WTC11 (cell line): ENCODE measurements around the gene GGTLC1. TPM values are rescaled to one million over a fixed set of nuclear protein-coding genes. Genes with fewer than 3 reads are reported as not detected.

ENCODE experiments used
- ATAC-seq: fragments of 200-7000 bp; cut with Tn5 transposase; 2 replicates; pipeline ENCODE4 v1.10.0; 2021; ENCODE audit warnings: mild to moderate bottlenecking, moderate library complexity
- CTCF ChIA-PET: fragments of 300-600 bp; sonication (Branson Sonifier 250); formaldehyde crosslinking; loops from one replicate; lab custom pipeline; 2021; ENCODE audit warnings: antibody characterized with exemption; lab: Charles Lee
- POLR2A ChIA-PET: fragments of 350-600 bp; sonication (Branson Sonifier 250); formaldehyde crosslinking; loops from one replicate; lab custom pipeline; 2021; ENCODE audit warnings: antibody characterized with exemption; lab: Charles Lee
- DNase-seq: peaks from one replicate; pipeline ENCODE4 v3.0.0; 2021; ENCODE audit warnings: low spot score
- H3K27ac Mint-ChIP-seq: 2 replicates; pipeline ENCODE4 v1.8.0; 2021; ENCODE audit warnings: mixed read lengths
- H3K27me3 Mint-ChIP-seq: 2 replicates; pipeline ENCODE4 v1.8.0; 2021; ENCODE audit warnings: low read depth, mild to moderate bottlenecking, moderate library complexity, mixed read lengths
- H3K36me3 Mint-ChIP-seq: 2 replicates; pipeline ENCODE4 v1.8.0; 2021; ENCODE audit warnings: mixed read lengths
- H3K4me1 Mint-ChIP-seq: 2 replicates; pipeline ENCODE4 v1.8.0; 2022; ENCODE audit warnings: mixed read lengths
- H3K4me3 Mint-ChIP-seq: 2 replicates; pipeline ENCODE4 v1.8.0; 2021; ENCODE audit warnings: mild to moderate bottlenecking, moderate library complexity, mixed read lengths
- H3K9me3 Mint-ChIP-seq: 2 replicates; pipeline ENCODE4 v1.8.0; 2021; ENCODE audit warnings: mixed read lengths
- ELF4 ChIP-seq: sonication (generic); formaldehyde crosslinking; IDR thresholded peaks from 2 replicates; pipeline ENCODE4 v1.8.1; 2022; ENCODE audit warnings: low read depth, mild to moderate bottlenecking, moderate library complexity, missing genetic modification reagents
- FOXJ3 ChIP-seq: sonication (generic); formaldehyde crosslinking; IDR thresholded peaks from 2 replicates; pipeline ENCODE4 v1.9.0; 2021; ENCODE audit warnings: missing genetic modification reagents, mild to moderate bottlenecking, borderline replicate concordance
- HMGA2 ChIP-seq: fragments of 250-450 bp; sonication (Bioruptor Pico); IDR thresholded peaks from 2 replicates; pipeline ENCODE4 v1.4.0; 2021; ENCODE audit warnings: mild to moderate bottlenecking, moderate library complexity
- MXD4 ChIP-seq: fragments of 250-450 bp; sonication (Bioruptor Pico); IDR thresholded peaks from 2 replicates; pipeline ENCODE4 v1.8.0; 2021; ENCODE audit warnings: mild to moderate bottlenecking, moderate library complexity, borderline replicate concordance
- NFYB ChIP-seq: sonication (generic); formaldehyde crosslinking; conservative IDR thresholded peaks from 2 replicates; pipeline ENCODE4 v1.8.0; 2022; ENCODE audit warnings: low read depth, missing genetic modification reagents
- NR3C1 ChIP-seq: sonication (generic); formaldehyde crosslinking; conservative IDR thresholded peaks from 2 replicates; pipeline ENCODE4 v1.8.1; 2023; ENCODE audit warnings: low read depth, mild to moderate bottlenecking, missing genetic modification reagents
- OVOL2 ChIP-seq: fragments of 250-450 bp; sonication (Bioruptor Pico); IDR thresholded peaks from 2 replicates; pipeline ENCODE4 v1.9.0; 2021; ENCODE audit warnings: mild to moderate bottlenecking, borderline replicate concordance
- SOX15 ChIP-seq: fragments of 250-450 bp; sonication (Bioruptor Pico); IDR thresholded peaks from 2 replicates; pipeline ENCODE4 v1.9.0; 2021; ENCODE audit warnings: mild to moderate bottlenecking
- TEAD1 ChIP-seq: sonication (generic); formaldehyde crosslinking; IDR thresholded peaks from 2 replicates; pipeline ENCODE4 v1.8.0; 2022; ENCODE audit warnings: mild to moderate bottlenecking, missing genetic modification reagents
- ZNF219 ChIP-seq: sonication (generic); formaldehyde crosslinking; IDR thresholded peaks from 2 replicates; pipeline ENCODE4 v1.8.0; 2023; ENCODE audit warnings: missing genetic modification reagents, mild to moderate bottlenecking, borderline replicate concordance
- ZNF263 ChIP-seq: sonication (generic); formaldehyde crosslinking; IDR thresholded peaks from 2 replicates; pipeline ENCODE4 v1.8.1; 2022; ENCODE audit warnings: low read depth, mild to moderate bottlenecking, moderate library complexity, missing genetic modification reagents
- ZNF671 ChIP-seq: fragments of 250-450 bp; sonication (Bioruptor Pico); IDR thresholded peaks from 2 replicates; pipeline ENCODE4 v1.8.0; 2021; ENCODE audit warnings: mild to moderate bottlenecking
- total RNA-seq: library from RNA; stranded (reverse); gene quantifications from 3 replicates; pipeline ENCODE4 v1.2.3, GENCODE V29; 2021
- TF ChIP-seq, protein P1 (sequence below): sonication (generic); formaldehyde crosslinking; IDR thresholded peaks from 2 replicates; pipeline ENCODE4 v1.8.0; 2023; ENCODE audit warnings: missing genetic modification reagents
- TF ChIP-seq, protein P2 (sequence below): fragments of 200-600 bp; IDR thresholded peaks from 2 replicates; pipeline ENCODE4 v1.8.0; 2022; ENCODE audit warnings: antibody characterized with exemption
- TF ChIP-seq, protein P3 (sequence below): fragments of 250-450 bp; sonication (Bioruptor Pico); IDR thresholded peaks from 2 replicates; pipeline ENCODE4 v1.8.0; 2021; ENCODE audit warnings: mild to moderate bottlenecking
- TF ChIP-seq, protein P4 (sequence below): sonication (generic); formaldehyde crosslinking; IDR thresholded peaks from 2 replicates; pipeline ENCODE4 v1.8.0; 2023; ENCODE audit warnings: mild to moderate bottlenecking, missing genetic modification reagents
- TF ChIP-seq, protein P5 (sequence below): sonication (generic); formaldehyde crosslinking; IDR thresholded peaks from 2 replicates; pipeline ENCODE4 v1.8.1; 2023; ENCODE audit warnings: mild to moderate bottlenecking, missing genetic modification reagents, borderline replicate concordance
- TF ChIP-seq, protein P6 (sequence below): fragments of 250-450 bp; sonication (Bioruptor Pico); IDR thresholded peaks from 2 replicates; pipeline ENCODE4 v2.1.2; 2022; ENCODE audit warnings: mild to moderate bottlenecking, moderate library complexity

The GGTLC1 gene
- total RNA-seq, 1 experiment from 2014 or later = not detected

DNA sequence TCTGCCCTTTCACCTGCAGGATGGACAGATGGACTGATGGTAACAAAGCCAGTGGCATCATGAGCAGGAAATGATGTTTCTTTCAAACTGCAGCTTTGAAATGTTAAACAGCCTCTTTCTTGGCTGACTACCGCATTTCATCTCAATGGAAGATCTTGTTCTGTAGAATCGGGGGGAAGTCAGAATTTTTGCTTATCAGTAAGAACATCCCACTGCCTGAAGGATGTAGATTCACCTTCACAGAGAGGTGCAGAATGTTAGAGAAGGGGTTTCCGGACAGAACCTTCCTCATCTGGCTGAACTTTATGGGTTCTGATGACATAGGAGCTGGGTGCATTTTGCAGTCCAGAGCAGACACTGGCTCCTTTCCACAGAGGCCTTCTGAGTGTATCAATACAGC lies 32.7 kb downstream of the GGTLC1 start:
- Mint-ChIP-seq H3K36me3 (peaks cover 5% of the 10 kb centered on the region), H3K27ac (no peak overlapping the region), H3K4me1 (peaks cover 31% of the 10 kb centered on the region), H3K9me3 (peaks cover 14% of the 10 kb centered on the region), H3K4me3 (no peak overlapping the region)
- ChIA-PET CTCF (interaction anchor here (2.0 kb wide), 1 partner anchor 22 kb away, joined by 4 read pairs; no protein-coding TSS in a partner anchor), POLR2A (no interaction called here)
- ATAC-seq (no peak; the same call in 1 of the 2 replicates), DNase-seq (no peak)
- TF ChIP-seq TEAD1 (CRISPR knock-in tag) (no peak), ZNF671 (CRISPR knock-in tag) (no peak), NR3C1 (CRISPR knock-in tag) (no peak), FOXJ3 (CRISPR knock-in tag) (no peak), SOX15 (CRISPR knock-in tag) (no peak), ZNF219 (CRISPR knock-in tag) (no peak), NFYB (CRISPR knock-in tag) (no peak)
- TF ChIP-seq, protein P1, sequence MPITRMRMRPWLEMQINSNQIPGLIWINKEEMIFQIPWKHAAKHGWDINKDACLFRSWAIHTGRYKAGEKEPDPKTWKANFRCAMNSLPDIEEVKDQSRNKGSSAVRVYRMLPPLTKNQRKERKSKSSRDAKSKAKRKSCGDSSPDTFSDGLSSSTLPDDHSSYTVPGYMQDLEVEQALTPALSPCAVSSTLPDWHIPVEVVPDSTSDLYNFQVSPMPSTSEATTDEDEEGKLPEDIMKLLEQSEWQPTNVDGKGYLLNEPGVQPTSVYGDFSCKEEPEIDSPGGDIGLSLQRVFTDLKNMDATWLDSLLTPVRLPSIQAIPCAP = no peak
- TF ChIP-seq, protein P2, sequence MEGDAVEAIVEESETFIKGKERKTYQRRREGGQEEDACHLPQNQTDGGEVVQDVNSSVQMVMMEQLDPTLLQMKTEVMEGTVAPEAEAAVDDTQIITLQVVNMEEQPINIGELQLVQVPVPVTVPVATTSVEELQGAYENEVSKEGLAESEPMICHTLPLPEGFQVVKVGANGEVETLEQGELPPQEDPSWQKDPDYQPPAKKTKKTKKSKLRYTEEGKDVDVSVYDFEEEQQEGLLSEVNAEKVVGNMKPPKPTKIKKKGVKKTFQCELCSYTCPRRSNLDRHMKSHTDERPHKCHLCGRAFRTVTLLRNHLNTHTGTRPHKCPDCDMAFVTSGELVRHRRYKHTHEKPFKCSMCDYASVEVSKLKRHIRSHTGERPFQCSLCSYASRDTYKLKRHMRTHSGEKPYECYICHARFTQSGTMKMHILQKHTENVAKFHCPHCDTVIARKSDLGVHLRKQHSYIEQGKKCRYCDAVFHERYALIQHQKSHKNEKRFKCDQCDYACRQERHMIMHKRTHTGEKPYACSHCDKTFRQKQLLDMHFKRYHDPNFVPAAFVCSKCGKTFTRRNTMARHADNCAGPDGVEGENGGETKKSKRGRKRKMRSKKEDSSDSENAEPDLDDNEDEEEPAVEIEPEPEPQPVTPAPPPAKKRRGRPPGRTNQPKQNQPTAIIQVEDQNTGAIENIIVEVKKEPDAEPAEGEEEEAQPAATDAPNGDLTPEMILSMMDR = no peak
- TF ChIP-seq, all 79 proteins: peak for 0
- H3K27me3 Mint-ChIP-seq = no peaks in the 10 kb centered on the region

DNA sequence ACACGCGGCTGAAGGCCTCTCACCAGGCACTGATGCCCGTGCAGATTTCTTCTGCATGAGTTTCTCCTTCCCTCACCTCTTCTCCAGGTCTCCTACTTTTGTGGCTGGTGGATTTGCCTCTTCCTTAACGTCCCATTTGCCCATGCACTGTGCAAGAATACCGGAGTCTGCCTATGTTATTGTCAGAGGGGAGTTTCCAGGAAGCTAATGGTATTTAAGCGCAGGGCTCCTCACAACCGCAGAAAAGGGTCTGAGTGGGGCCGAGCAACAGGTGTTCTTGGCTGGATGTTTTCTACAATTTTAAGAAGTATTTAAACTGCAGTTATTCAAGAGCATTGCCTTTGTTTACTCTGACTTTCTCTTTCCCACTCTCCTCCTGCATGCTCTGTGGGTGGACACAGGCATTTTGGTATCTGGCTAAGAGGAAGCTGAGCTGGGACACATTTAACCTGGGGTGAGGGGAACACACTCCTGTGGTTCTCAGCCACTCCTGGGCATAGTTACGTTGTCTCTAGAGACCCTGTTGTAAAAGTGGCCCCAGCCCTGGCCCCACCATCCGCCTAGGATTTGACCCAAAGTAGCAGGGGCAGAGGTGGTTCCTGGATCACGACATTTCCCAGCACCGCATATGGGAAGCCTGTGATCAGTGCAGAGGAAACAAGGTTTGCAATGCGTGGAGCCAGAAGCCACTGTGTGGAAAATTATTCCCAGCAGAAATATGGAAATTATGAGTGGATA lies 34.4 kb downstream of the GGTLC1 start:
- POLR2A ChIA-PET = no interaction called here
- Mint-ChIP-seq H3K27me3 (no peaks in the 10 kb centered on the region), H3K27ac (no peak overlapping the region), H3K4me1 (peaks cover 31% of the 10 kb centered on the region), H3K9me3 (0 out of 2 replicates have a peak, but pooled peaks cover 2% of the 10 kb centered on the region), H3K4me3 (no peak overlapping the region), H3K36me3 (no peaks in the 10 kb centered on the region)
- CTCF ChIA-PET = no interaction called here
- ATAC-seq (no peak), DNase-seq (no peak)
- TF ChIP-seq ZNF263 (CRISPR knock-in tag) (no peak), ELF4 (CRISPR knock-in tag) (no peak), MXD4 (no peak), OVOL2 (CRISPR knock-in tag) (no peak), HMGA2 (CRISPR knock-in tag) (no peak)
- TF ChIP-seq, protein P3, sequence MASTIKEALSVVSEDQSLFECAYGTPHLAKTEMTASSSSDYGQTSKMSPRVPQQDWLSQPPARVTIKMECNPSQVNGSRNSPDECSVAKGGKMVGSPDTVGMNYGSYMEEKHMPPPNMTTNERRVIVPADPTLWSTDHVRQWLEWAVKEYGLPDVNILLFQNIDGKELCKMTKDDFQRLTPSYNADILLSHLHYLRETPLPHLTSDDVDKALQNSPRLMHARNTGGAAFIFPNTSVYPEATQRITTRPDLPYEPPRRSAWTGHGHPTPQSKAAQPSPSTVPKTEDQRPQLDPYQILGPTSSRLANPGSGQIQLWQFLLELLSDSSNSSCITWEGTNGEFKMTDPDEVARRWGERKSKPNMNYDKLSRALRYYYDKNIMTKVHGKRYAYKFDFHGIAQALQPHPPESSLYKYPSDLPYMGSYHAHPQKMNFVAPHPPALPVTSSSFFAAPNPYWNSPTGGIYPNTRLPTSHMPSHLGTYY (CRISPR knock-in tag) = no peak
- TF ChIP-seq, protein P4, sequence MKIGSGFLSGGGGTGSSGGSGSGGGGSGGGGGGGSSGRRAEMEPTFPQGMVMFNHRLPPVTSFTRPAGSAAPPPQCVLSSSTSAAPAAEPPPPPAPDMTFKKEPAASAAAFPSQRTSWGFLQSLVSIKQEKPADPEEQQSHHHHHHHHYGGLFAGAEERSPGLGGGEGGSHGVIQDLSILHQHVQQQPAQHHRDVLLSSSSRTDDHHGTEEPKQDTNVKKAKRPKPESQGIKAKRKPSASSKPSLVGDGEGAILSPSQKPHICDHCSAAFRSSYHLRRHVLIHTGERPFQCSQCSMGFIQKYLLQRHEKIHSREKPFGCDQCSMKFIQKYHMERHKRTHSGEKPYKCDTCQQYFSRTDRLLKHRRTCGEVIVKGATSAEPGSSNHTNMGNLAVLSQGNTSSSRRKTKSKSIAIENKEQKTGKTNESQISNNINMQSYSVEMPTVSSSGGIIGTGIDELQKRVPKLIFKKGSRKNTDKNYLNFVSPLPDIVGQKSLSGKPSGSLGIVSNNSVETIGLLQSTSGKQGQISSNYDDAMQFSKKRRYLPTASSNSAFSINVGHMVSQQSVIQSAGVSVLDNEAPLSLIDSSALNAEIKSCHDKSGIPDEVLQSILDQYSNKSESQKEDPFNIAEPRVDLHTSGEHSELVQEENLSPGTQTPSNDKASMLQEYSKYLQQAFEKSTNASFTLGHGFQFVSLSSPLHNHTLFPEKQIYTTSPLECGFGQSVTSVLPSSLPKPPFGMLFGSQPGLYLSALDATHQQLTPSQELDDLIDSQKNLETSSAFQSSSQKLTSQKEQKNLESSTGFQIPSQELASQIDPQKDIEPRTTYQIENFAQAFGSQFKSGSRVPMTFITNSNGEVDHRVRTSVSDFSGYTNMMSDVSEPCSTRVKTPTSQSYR (CRISPR knock-in tag) = no peak
- TF ChIP-seq, protein P1 = no peak
- TF ChIP-seq, protein P5, sequence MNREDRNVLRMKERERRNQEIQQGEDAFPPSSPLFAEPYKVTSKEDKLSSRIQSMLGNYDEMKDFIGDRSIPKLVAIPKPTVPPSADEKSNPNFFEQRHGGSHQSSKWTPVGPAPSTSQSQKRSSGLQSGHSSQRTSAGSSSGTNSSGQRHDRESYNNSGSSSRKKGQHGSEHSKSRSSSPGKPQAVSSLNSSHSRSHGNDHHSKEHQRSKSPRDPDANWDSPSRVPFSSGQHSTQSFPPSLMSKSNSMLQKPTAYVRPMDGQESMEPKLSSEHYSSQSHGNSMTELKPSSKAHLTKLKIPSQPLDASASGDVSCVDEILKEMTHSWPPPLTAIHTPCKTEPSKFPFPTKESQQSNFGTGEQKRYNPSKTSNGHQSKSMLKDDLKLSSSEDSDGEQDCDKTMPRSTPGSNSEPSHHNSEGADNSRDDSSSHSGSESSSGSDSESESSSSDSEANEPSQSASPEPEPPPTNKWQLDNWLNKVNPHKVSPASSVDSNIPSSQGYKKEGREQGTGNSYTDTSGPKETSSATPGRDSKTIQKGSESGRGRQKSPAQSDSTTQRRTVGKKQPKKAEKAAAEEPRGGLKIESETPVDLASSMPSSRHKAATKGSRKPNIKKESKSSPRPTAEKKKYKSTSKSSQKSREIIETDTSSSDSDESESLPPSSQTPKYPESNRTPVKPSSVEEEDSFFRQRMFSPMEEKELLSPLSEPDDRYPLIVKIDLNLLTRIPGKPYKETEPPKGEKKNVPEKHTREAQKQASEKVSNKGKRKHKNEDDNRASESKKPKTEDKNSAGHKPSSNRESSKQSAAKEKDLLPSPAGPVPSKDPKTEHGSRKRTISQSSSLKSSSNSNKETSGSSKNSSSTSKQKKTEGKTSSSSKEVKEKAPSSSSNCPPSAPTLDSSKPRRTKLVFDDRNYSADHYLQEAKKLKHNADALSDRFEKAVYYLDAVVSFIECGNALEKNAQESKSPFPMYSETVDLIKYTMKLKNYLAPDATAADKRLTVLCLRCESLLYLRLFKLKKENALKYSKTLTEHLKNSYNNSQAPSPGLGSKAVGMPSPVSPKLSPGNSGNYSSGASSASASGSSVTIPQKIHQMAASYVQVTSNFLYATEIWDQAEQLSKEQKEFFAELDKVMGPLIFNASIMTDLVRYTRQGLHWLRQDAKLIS = no peak
- TF ChIP-seq, protein P6, sequence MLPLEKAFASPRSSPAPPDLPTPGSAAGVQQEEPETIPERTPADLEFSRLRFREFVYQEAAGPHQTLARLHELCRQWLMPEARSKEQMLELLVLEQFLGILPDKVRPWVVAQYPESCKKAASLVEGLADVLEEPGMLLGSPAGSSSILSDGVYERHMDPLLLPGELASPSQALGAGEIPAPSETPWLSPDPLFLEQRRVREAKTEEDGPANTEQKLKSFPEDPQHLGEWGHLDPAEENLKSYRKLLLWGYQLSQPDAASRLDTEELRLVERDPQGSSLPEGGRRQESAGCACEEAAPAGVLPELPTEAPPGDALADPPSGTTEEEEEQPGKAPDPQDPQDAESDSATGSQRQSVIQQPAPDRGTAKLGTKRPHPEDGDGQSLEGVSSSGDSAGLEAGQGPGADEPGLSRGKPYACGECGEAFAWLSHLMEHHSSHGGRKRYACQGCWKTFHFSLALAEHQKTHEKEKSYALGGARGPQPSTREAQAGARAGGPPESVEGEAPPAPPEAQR = no peak
